SU-DHL-6 (cell line): ENCODE data around the gene C1QC.

Experiments used
- EZH2phosphoT487 ChIP-seq: fragments of 200-600 bp; sonication (generic), shearing (Covaris generic); conservative IDR thresholded peaks from 2 replicates; pipeline ENCODE4 v1.6.1; 2018; ENCODE audit warnings: mild to moderate bottlenecking, antibody characterized with exemption, low read length, moderate library complexity, mixed read lengths
- TF ChIP-seq, protein P1 (sequence below): fragments of 200-600 bp; sonication (generic); IDR thresholded peaks from one replicate; pipeline ENCODE4 v1.5.1; 2017; ENCODE audit warnings: antibody characterized with exemption, mild to moderate bottlenecking, low read length, moderate library complexity; ENCODE audit not compliant: insufficient read depth, poor library complexity, severe bottlenecking

GRCh38 chr1:22633697-22634463 lies 9.6 kb upstream of the C1QC start:
- TF ChIP-seq, protein P1, sequence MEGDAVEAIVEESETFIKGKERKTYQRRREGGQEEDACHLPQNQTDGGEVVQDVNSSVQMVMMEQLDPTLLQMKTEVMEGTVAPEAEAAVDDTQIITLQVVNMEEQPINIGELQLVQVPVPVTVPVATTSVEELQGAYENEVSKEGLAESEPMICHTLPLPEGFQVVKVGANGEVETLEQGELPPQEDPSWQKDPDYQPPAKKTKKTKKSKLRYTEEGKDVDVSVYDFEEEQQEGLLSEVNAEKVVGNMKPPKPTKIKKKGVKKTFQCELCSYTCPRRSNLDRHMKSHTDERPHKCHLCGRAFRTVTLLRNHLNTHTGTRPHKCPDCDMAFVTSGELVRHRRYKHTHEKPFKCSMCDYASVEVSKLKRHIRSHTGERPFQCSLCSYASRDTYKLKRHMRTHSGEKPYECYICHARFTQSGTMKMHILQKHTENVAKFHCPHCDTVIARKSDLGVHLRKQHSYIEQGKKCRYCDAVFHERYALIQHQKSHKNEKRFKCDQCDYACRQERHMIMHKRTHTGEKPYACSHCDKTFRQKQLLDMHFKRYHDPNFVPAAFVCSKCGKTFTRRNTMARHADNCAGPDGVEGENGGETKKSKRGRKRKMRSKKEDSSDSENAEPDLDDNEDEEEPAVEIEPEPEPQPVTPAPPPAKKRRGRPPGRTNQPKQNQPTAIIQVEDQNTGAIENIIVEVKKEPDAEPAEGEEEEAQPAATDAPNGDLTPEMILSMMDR: no peak
- TF ChIP-seq EZH2phosphoT487: no peak
